ENCODE data around the gene KCNH2. TPM values are rescaled to one million over a fixed set of nuclear protein-coding genes. Genes with fewer than 3 reads are reported as not detected.

The KCNH2 gene
- total and polyA plus RNA-seq, 2 experiments from 2014 or later, result 2.6 to 14.7 TPM

DNA sequence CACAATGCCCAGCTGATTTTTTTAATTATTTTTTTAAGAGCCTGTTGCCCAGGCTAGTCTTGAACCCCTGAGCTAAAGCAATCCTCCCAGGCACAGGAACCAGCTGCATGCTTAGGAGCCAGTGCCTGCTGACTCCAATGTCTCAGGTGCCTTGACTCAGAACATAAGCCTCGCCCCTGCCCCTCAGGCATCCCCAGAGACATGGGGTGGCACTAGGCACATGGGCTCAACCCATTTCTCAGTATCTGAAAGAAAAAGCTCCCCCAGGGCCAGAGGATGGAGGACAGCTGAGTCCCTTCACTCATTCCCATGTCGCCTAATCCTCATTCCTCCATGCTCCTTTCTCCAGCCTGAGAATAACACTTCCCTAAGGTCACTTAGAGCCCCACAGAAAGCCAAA lies 39.1 kb downstream of the KCNH2 start:
- Histone ChIP-seq H3K4me3 (no peak overlapping the region), H2AFZ (no peak overlapping the region), H4K20me1 (replicated peaks; ENCODE audit: insufficient read depth) (no peaks in the 10 kb centered on the region), H3K27me3 (ENCODE audit: insufficient read depth) (no peaks in the 10 kb centered on the region), H3K27ac (ENCODE audit: low read depth) (no peak overlapping the region), H3K9me2 (ENCODE audit: insufficient read depth) (no peaks in the 10 kb centered on the region), H3K36me3 (ENCODE audit: insufficient read depth) (no peaks in the 10 kb centered on the region), H3F3A (replicated peaks; ENCODE audit: low read depth) (no peaks in the 10 kb centered on the region), H3K79me2 (replicated peaks; ENCODE audit: insufficient read depth) (no peaks in the 10 kb centered on the region), H3K4me2 (no peak overlapping the region), H3K4me1 (ENCODE audit: insufficient read depth) (no peaks in the 10 kb centered on the region)
- no peak for DNase-seq (ENCODE audit: low spot score)
- no peak for TF ChIP-seq ZNF114 (CRISPR knock-in tag; IDR thresholded peaks at IDR 0.05)
- TF ChIP-seq, protein P1, sequence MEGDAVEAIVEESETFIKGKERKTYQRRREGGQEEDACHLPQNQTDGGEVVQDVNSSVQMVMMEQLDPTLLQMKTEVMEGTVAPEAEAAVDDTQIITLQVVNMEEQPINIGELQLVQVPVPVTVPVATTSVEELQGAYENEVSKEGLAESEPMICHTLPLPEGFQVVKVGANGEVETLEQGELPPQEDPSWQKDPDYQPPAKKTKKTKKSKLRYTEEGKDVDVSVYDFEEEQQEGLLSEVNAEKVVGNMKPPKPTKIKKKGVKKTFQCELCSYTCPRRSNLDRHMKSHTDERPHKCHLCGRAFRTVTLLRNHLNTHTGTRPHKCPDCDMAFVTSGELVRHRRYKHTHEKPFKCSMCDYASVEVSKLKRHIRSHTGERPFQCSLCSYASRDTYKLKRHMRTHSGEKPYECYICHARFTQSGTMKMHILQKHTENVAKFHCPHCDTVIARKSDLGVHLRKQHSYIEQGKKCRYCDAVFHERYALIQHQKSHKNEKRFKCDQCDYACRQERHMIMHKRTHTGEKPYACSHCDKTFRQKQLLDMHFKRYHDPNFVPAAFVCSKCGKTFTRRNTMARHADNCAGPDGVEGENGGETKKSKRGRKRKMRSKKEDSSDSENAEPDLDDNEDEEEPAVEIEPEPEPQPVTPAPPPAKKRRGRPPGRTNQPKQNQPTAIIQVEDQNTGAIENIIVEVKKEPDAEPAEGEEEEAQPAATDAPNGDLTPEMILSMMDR (conservative IDR thresholded peaks at IDR 0.05; ENCODE audit: low read depth in 2 of 2), result no peak
- no peak for TF ChIP-seq ZNF331 (CRISPR knock-in tag; IDR thresholded peaks at IDR 0.05; ENCODE audit: low read depth)
- no peak for TF ChIP-seq CREB1 (CRISPR knock-in tag; IDR thresholded peaks at IDR 0.05; ENCODE audit: low read depth)
- TF ChIP-seq, protein P2, sequence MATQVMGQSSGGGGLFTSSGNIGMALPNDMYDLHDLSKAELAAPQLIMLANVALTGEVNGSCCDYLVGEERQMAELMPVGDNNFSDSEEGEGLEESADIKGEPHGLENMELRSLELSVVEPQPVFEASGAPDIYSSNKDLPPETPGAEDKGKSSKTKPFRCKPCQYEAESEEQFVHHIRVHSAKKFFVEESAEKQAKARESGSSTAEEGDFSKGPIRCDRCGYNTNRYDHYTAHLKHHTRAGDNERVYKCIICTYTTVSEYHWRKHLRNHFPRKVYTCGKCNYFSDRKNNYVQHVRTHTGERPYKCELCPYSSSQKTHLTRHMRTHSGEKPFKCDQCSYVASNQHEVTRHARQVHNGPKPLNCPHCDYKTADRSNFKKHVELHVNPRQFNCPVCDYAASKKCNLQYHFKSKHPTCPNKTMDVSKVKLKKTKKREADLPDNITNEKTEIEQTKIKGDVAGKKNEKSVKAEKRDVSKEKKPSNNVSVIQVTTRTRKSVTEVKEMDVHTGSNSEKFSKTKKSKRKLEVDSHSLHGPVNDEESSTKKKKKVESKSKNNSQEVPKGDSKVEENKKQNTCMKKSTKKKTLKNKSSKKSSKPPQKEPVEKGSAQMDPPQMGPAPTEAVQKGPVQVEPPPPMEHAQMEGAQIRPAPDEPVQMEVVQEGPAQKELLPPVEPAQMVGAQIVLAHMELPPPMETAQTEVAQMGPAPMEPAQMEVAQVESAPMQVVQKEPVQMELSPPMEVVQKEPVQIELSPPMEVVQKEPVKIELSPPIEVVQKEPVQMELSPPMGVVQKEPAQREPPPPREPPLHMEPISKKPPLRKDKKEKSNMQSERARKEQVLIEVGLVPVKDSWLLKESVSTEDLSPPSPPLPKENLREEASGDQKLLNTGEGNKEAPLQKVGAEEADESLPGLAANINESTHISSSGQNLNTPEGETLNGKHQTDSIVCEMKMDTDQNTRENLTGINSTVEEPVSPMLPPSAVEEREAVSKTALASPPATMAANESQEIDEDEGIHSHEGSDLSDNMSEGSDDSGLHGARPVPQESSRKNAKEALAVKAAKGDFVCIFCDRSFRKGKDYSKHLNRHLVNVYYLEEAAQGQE (IDR thresholded peaks at IDR 0.05; ENCODE audit: unreplicated experiment), result no peak
- TF ChIP-seq JUNB (IDR thresholded peaks at IDR 0.05; ENCODE audit: unreplicated experiment), result no peak
- TF ChIP-seq, protein P3, sequence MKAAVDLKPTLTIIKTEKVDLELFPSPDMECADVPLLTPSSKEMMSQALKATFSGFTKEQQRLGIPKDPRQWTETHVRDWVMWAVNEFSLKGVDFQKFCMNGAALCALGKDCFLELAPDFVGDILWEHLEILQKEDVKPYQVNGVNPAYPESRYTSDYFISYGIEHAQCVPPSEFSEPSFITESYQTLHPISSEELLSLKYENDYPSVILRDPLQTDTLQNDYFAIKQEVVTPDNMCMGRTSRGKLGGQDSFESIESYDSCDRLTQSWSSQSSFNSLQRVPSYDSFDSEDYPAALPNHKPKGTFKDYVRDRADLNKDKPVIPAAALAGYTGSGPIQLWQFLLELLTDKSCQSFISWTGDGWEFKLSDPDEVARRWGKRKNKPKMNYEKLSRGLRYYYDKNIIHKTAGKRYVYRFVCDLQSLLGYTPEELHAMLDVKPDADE (IDR thresholded peaks at IDR 0.05), result no peak
- H3K9me3 Mint-ChIP-seq, result no peaks in the 10 kb centered on the region
- no peak for ATAC-seq
- H3K4me1 Mint-ChIP-seq, result peaks cover 9% of the 10 kb centered on the region
- H3K4me3 Mint-ChIP-seq, result no peak overlapping the region
- no peak overlapping the region for H3K27ac Mint-ChIP-seq
- no peaks in the 10 kb centered on the region for H3K36me3 Mint-ChIP-seq (ENCODE audit: low read depth)
- H3K27me3 Mint-ChIP-seq (ENCODE audit: insufficient read depth, low read depth, poor library complexity), result peaks cover 11% of the 10 kb centered on the region

DNA sequence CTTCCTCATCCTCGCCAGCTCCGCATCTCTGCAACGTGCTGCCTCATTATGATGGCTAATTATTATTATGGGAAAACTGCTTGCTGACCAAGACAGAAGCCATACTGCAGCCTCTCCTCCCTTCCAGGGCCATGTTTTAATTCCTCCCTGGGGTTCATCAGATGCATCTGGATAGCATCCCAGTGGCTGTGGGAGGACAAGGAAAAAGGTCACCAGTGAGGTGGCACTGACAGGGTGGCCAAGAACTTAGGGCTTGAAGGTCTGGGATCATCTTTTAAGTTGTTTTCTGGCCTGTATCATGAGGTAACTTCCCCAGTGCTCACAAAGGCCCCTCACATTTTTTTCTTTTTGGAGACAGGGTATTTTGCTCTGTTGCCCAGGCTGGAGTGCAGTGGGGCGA lies 39.6 kb downstream of the KCNH2 start:
- H3K4me1 ChIP-seq (ENCODE audit: insufficient read depth), result no peaks in the 10 kb centered on the region
- Mint-ChIP-seq H3K4me3 (no peak overlapping the region), H3K27me3 (ENCODE audit: insufficient read depth, low read depth, poor library complexity) (peaks cover 16% of the 10 kb centered on the region), H3K36me3 (ENCODE audit: low read depth) (no peaks in the 10 kb centered on the region), H3K9me3 (no peaks in the 10 kb centered on the region), H3K27ac (no peak overlapping the region), H3K4me1 (peaks cover 9% of the 10 kb centered on the region)
- no peaks in the 10 kb centered on the region for H3F3A ChIP-seq (replicated peaks; ENCODE audit: low read depth)
- H3K79me2 ChIP-seq (replicated peaks; ENCODE audit: insufficient read depth), result no peaks in the 10 kb centered on the region
- H3K27me3 ChIP-seq (ENCODE audit: insufficient read depth), result no peaks in the 10 kb centered on the region
- H2AFZ ChIP-seq, result no peak overlapping the region
- H3K9me2 ChIP-seq (ENCODE audit: insufficient read depth), result no peaks in the 10 kb centered on the region
- DNase-seq (ENCODE audit: low spot score) (no peak), ATAC-seq (no peak)
- no peak overlapping the region for H3K4me2 ChIP-seq
- no peak overlapping the region for H3K4me3 ChIP-seq
- H4K20me1 ChIP-seq (replicated peaks; ENCODE audit: insufficient read depth), result no peaks in the 10 kb centered on the region
- no peaks in the 10 kb centered on the region for H3K36me3 ChIP-seq (ENCODE audit: insufficient read depth)
- H3K27ac ChIP-seq (ENCODE audit: low read depth), result no peak overlapping the region
- TF ChIP-seq ZNF331 (CRISPR knock-in tag; IDR thresholded peaks at IDR 0.05; ENCODE audit: low read depth) (no peak), NANOG (IDR thresholded peaks at IDR 0.05; ENCODE audit: borderline replicate concordance) (no peak), EZH2 (IDR thresholded peaks at IDR 0.05; ENCODE audit: low read depth, unreplicated experiment) (no peak), JUNB (IDR thresholded peaks at IDR 0.05; ENCODE audit: unreplicated experiment) (no peak), EZH2phosphoT487 (IDR thresholded peaks at IDR 0.05; ENCODE audit: unreplicated experiment) (no peak)
- TF ChIP-seq, protein P3 (IDR thresholded peaks at IDR 0.05), result no peak

Data from GM23338 (cell line).